GM19023 (cell line): ENCODE measurements around the gene RBCK1.

ENCODE experiments used
- ATAC-seq: cut with Tn5 transposase; IDR thresholded peaks from one replicate; pipeline ENCODE4 v1.9.1; 2021; ENCODE audit warnings: mild to moderate bottlenecking, moderate library complexity; ENCODE audit not compliant: unreplicated experiment

Gene RBCK1

GRCh38 chr20:397432-398237 is 10.5 kb upstream of the RBCK1 start:
- ATAC-seq: no peak

- ATAC-seq: no peak
Measured at GRCh38 chr20:399182-399707, 8.9 kb upstream of the RBCK1 start.

- no peak for ATAC-seq
Measured at GRCh38 chr20:400128-400453, 8.0 kb upstream of the RBCK1 start.

GRCh38 chr20:400454-401275 is 7.4 kb upstream of the RBCK1 start:
- ATAC-seq: no peak

- ATAC-seq: no peak
Measured at GRCh38 chr20:401682-402495, 6.2 kb upstream of the RBCK1 start.

GRCh38 chr20:402496-402885 is 5.6 kb upstream of the RBCK1 start:
- ATAC-seq: no peak

- ATAC-seq: no peak
Measured at GRCh38 chr20:402898-403581, 5.1 kb upstream of the RBCK1 start.

- ATAC-seq: no peak
Measured at GRCh38 chr20:403582-403957, 4.5 kb upstream of the RBCK1 start.

- no peak for ATAC-seq
Measured at GRCh38 chr20:404088-404487, 4.0 kb upstream of the RBCK1 start.

GRCh38 chr20:406200-407132 is 1.6 kb upstream of the RBCK1 start:
- no peak for ATAC-seq

GRCh38 chr20:407133-407952 is 756 bp upstream of the RBCK1 start:
- peak; percentile 55 for ATAC-seq

GRCh38 chr20:408843-409696 is 971 bp downstream of the RBCK1 start:
- ATAC-seq: peak; percentile 1

GRCh38 chr20:409697-410559 is 1.8 kb downstream of the RBCK1 start:
- ATAC-seq: no peak

- ATAC-seq: no peak
Measured at GRCh38 chr20:412081-412480, 4.0 kb downstream of the RBCK1 start.

- no peak for ATAC-seq
Measured at GRCh38 chr20:414161-414560, 6.1 kb downstream of the RBCK1 start.

GRCh38 chr20:415820-416322 is 7.8 kb downstream of the RBCK1 start:
- no peak for ATAC-seq
